Neural progenitor cell (in vitro differentiated cells): ENCODE data around the gene CST8.

ENCODE experiments used
- CTCF ChIP-seq: fragments of 200-600 bp; sonication (generic); IDR thresholded peaks from 2 replicates; pipeline ENCODE4 v1.5.1; 2017; ENCODE audit warnings: antibody characterized with exemption, mild to moderate bottlenecking
- EZH2phosphoT487 ChIP-seq: fragments of 200-600 bp; sonication (generic); IDR thresholded peaks from 2 replicates; pipeline ENCODE4 v1.6.1; 2017; ENCODE audit warnings: antibody characterized with exemption

- TF ChIP-seq CTCF, result no peak
- no peak for TF ChIP-seq EZH2phosphoT487
Observed at GRCh38 chr20:23540624-23541023, 49.7 kb downstream of the CST8 start.
